ENCODE measurements around the gene TSPYL2.

GRCh38 chrX:53050841-53051240 lies 31.3 kb upstream of the TSPYL2 start:
- TF ChIP-seq GATA2 (IDR thresholded peaks at IDR 0.05; ENCODE audit: low read depth, low read length) (no peak), GATA3 (IDR thresholded peaks at IDR 0.05; ENCODE audit: low read depth, low read length) (no peak)
